Measurements from ENCODE around the gene C12orf56. TPM values are rescaled to one million over a fixed set of nuclear protein-coding genes. Genes with fewer than 3 reads are reported as not detected.
A peak's percentile ranks its signal among the peaks of the same experiment; 100 is the strongest.

C12orf56 gene
- total RNA-seq, 1 experiment from 2014 or later: not detected

- BruUV-seq (replicated peaks): no TSS peak
Measured at GRCh38 chr12:64261813-64262212, 128.7 kb downstream of the C12orf56 start.

GRCh38 chr12:64258576-64258975, 132.0 kb downstream of the C12orf56 start:
- TF ChIP-seq CTCF (conservative IDR thresholded peaks at IDR 0.05) (no peak), EZH2 (IDR thresholded peaks at IDR 0.05; ENCODE audit: low read depth) (no peak)

More at GRCh38 chr12:64261813-64262212, 128.7 kb downstream of the C12orf56 start:
- H3K9me3 ChIP-seq (ENCODE audit: insufficient read depth, low read depth): no peaks in the 10 kb centered on the region
- no peaks in the 10 kb centered on the region for H3K4me1 ChIP-seq (replicated peaks; ENCODE audit: insufficient read depth)
- H3F3A ChIP-seq (ENCODE audit: insufficient read depth, low read depth): no peaks in the 10 kb centered on the region
- no peaks in the 10 kb centered on the region for H3K9me2 ChIP-seq (ENCODE audit: insufficient read depth)
- H3K4me3 ChIP-seq: no peak overlapping the region
- no peak overlapping the region for H2AFZ ChIP-seq
- DNase-seq: no peak
- H3K27ac ChIP-seq: no peak overlapping the region
- H3K79me2 ChIP-seq (ENCODE audit: low read depth): no peaks in the 10 kb centered on the region
- no peak for TF ChIP-seq EZH2 (IDR thresholded peaks at IDR 0.05; ENCODE audit: low read depth)
- TF ChIP-seq CTCF (conservative IDR thresholded peaks at IDR 0.05): no peak
- no peak overlapping the region for H3K4me2 ChIP-seq
- ChIA-PET CTCF (no interaction called here), POLR2A (ENCODE audit: unreplicated experiment) (no interaction called here)
- intact Hi-C loops (cut with micrococcal nuclease; ENCODE audit: unreplicated experiment): no loop called here
- no peaks in the 10 kb centered on the region for H3K36me3 ChIP-seq (ENCODE audit: low read depth)
- no peaks in the 10 kb centered on the region for H4K20me1 ChIP-seq (ENCODE audit: insufficient read depth)
- no peaks in the 10 kb centered on the region for H3K27me3 ChIP-seq (ENCODE audit: insufficient read depth, low read depth)

GRCh38 chr12:64256166-64256800, 134.3 kb downstream of the C12orf56 start:
- H2AFZ ChIP-seq: no peak overlapping the region
- H3K27ac ChIP-seq: no peak overlapping the region
- H3K9me2 ChIP-seq (ENCODE audit: insufficient read depth): no peaks in the 10 kb centered on the region
- intact Hi-C loops (cut with micrococcal nuclease; ENCODE audit: unreplicated experiment): loop anchor here (1.0 to 10.0 kb wide), 6 partner anchors 149 to 581 kb away; partner anchors contain the start of genes SRGAP1 and XPOT
- H4K20me1 ChIP-seq (ENCODE audit: insufficient read depth): no peaks in the 10 kb centered on the region
- no peaks in the 10 kb centered on the region for H3K36me3 ChIP-seq (ENCODE audit: low read depth)
- TF ChIP-seq CTCF (conservative IDR thresholded peaks at IDR 0.05) (peak; percentile 88), EZH2 (IDR thresholded peaks at IDR 0.05; ENCODE audit: low read depth) (no peak)
- H3K79me2 ChIP-seq (ENCODE audit: low read depth): no peaks in the 10 kb centered on the region
- POLR2A ChIA-PET (ENCODE audit: unreplicated experiment): no interaction called here
- CTCF ChIA-PET: interaction anchor here (0.5 to 1.1 kb wide), 3 partner anchors 264 to 912 kb away, joined by 3 to 4 read pairs (median 4); no protein-coding TSS in a partner anchor
- H3K4me3 ChIP-seq: no peak overlapping the region
- no peaks in the 10 kb centered on the region for H3K27me3 ChIP-seq (ENCODE audit: insufficient read depth, low read depth)
- no peaks in the 10 kb centered on the region for H3K9me3 ChIP-seq (ENCODE audit: insufficient read depth, low read depth)
- no TSS peak for BruUV-seq (replicated peaks)
- DNase-seq: no peak
- H3K4me2 ChIP-seq: no peak overlapping the region
- no peaks in the 10 kb centered on the region for H3F3A ChIP-seq (ENCODE audit: insufficient read depth, low read depth)
- no peaks in the 10 kb centered on the region for H3K4me1 ChIP-seq (replicated peaks; ENCODE audit: insufficient read depth)

More at GRCh38 chr12:64258576-64258975, 132.0 kb downstream of the C12orf56 start:
- Histone ChIP-seq H3K4me2 (no peak overlapping the region), H3K27me3 (ENCODE audit: insufficient read depth, low read depth) (no peaks in the 10 kb centered on the region), H3K36me3 (ENCODE audit: low read depth) (no peaks in the 10 kb centered on the region), H3K4me3 (no peak overlapping the region), H3K27ac (no peak overlapping the region), H3K79me2 (ENCODE audit: low read depth) (no peaks in the 10 kb centered on the region), H3F3A (ENCODE audit: insufficient read depth, low read depth) (no peaks in the 10 kb centered on the region), H2AFZ (no peak overlapping the region), H4K20me1 (ENCODE audit: insufficient read depth) (no peaks in the 10 kb centered on the region), H3K9me2 (ENCODE audit: insufficient read depth) (no peaks in the 10 kb centered on the region), H3K4me1 (replicated peaks; ENCODE audit: insufficient read depth) (no peaks in the 10 kb centered on the region), H3K9me3 (ENCODE audit: insufficient read depth, low read depth) (no peaks in the 10 kb centered on the region)
- BruUV-seq (replicated peaks): no TSS peak
- intact Hi-C loops (cut with micrococcal nuclease; ENCODE audit: unreplicated experiment): loop anchor here (10.0 kb wide), 3 partner anchors 146 to 584 kb away; partner anchors contain the start of gene XPOT
- CTCF ChIA-PET: interaction anchor here (0.6 kb wide), 1 partner anchor 402 kb away, joined by 3 read pairs; no protein-coding TSS in a partner anchor
- DNase-seq: no peak
- POLR2A ChIA-PET (ENCODE audit: unreplicated experiment): no interaction called here
